NCI-H1092 (cell line): Measurements from ENCODE around the gene R3HDM4.
"Not testable (repeated sequence)": the region's sequence is repeated elsewhere in the genome, so short reads cannot be mapped to it uniquely, and the experiment has no call there.

ENCODE experiments used
- DNase-seq: peaks from one replicate; lab custom pipeline; 2025; lab: John Stamatoyannopoulos, UW

R3HDM4 gene

GRCh38 chr19:911197-912033, 1.6 kb downstream of the R3HDM4 start:
- DNase-seq: no peak

GRCh38 chr19:907183-907853, 5.7 kb downstream of the R3HDM4 start:
- DNase-seq: no peak

- no peak for DNase-seq
Observed at GRCh38 chr19:906480-906879, 6.5 kb downstream of the R3HDM4 start.

- DNase-seq: no peak
Observed at GRCh38 chr19:904545-904944, 8.5 kb downstream of the R3HDM4 start.

- no peak for DNase-seq
Observed at GRCh38 chr19:903266-903797, 9.7 kb downstream of the R3HDM4 start.

GRCh38 chr19:902446-903226, 10.4 kb downstream of the R3HDM4 start:
- DNase-seq: no peak

GRCh38 chr19:902093-902370, 11.0 kb downstream of the R3HDM4 start:
- no peak for DNase-seq

- no peak for DNase-seq
Observed at GRCh38 chr19:901216-902092, 11.6 kb downstream of the R3HDM4 start.

GRCh38 chr19:900302-901111, 12.5 kb downstream of the R3HDM4 start:
- no peak for DNase-seq

- no peak for DNase-seq
Observed at GRCh38 chr19:900043-900301, 13.0 kb downstream of the R3HDM4 start.

- DNase-seq: no peak
Observed at GRCh38 chr19:899336-900042, 13.5 kb downstream of the R3HDM4 start.

- no peak for DNase-seq
Observed at GRCh38 chr19:898663-899062, 14.4 kb downstream of the R3HDM4 start.

- DNase-seq: no peak
Observed at GRCh38 chr19:897442-898039, 15.5 kb downstream of the R3HDM4 start.

GRCh38 chr19:896999-897398, 16.0 kb downstream of the R3HDM4 start:
- no peak for DNase-seq

GRCh38 chr19:896434-896833, 16.6 kb downstream of the R3HDM4 start:
- DNase-seq: no peak

- DNase-seq: peak; percentile 92
Observed at GRCh38 chr19:892894-893689, 19.9 kb downstream of the R3HDM4 start, which contains the start of the genes MED16 and RNU6-9. TSS of gene MED16 (minus strand) at chr19:893187. CDS start at chr19:891131, 2,056 bp downstream. TSS of gene RNU6-9 (plus strand) at chr19:893484.

- DNase-seq: no peak
Observed at GRCh38 chr19:892243-892893, 20.7 kb downstream of the R3HDM4 start.

GRCh38 chr19:891421-892200, 21.4 kb downstream of the R3HDM4 start:
- not testable (repeated sequence) for DNase-seq
